GM18858 (cell line): Measurements from ENCODE around the gene KDELR1.

Source experiments
- ATAC-seq: cut with Tn5 transposase; IDR thresholded peaks from one replicate; pipeline ENCODE4 v1.9.1; 2021; ENCODE audit not compliant: unreplicated experiment

Gene KDELR1

GRCh38 chr19:48391100-48392005 is at the start of gene KDELR1:
Gene KDELR1 (minus strand): TSS chr19:48391551. CDS start chr19:48391358, 193 bp downstream.
- ATAC-seq, result no peak

GRCh38 chr19:48436586-48436985 is 45.2 kb upstream of the KDELR1 start:
- no peak for ATAC-seq

GRCh38 chr19:48433337-48433736 is 42.0 kb upstream of the KDELR1 start:
- no peak for ATAC-seq

- ATAC-seq, result no peak
Measured at GRCh38 chr19:48428670-48429069, 37.3 kb upstream of the KDELR1 start.

- no peak for ATAC-seq
Measured at GRCh38 chr19:48424694-48425219, 33.4 kb upstream of the KDELR1 start.

- ATAC-seq, result no peak
Measured at GRCh38 chr19:48421548-48421947, 30.2 kb upstream of the KDELR1 start.

GRCh38 chr19:48419158-48419920 is 28.0 kb upstream of the KDELR1 start:
- no peak for ATAC-seq

- ATAC-seq, result no peak
Measured at GRCh38 chr19:48418317-48419064, 27.1 kb upstream of the KDELR1 start.

GRCh38 chr19:48417421-48417820 is 26.1 kb upstream of the KDELR1 start:
- ATAC-seq, result no peak

- ATAC-seq, result no peak
Measured at GRCh38 chr19:48415806-48416221, 24.5 kb upstream of the KDELR1 start.

GRCh38 chr19:48415395-48415794 is 24.0 kb upstream of the KDELR1 start:
- ATAC-seq, result no peak

- ATAC-seq, result no peak
Measured at GRCh38 chr19:48413879-48414587, 22.7 kb upstream of the KDELR1 start.

- ATAC-seq, result no peak
Measured at GRCh38 chr19:48405850-48406249, 14.5 kb upstream of the KDELR1 start.

GRCh38 chr19:48405010-48405659 is 13.8 kb upstream of the KDELR1 start:
- no peak for ATAC-seq

- no peak for ATAC-seq
Measured at GRCh38 chr19:48403606-48404005, 12.3 kb upstream of the KDELR1 start.

- ATAC-seq, result no peak
Measured at GRCh38 chr19:48401287-48401686, 9.9 kb upstream of the KDELR1 start.

GRCh38 chr19:48400018-48400742 is 8.8 kb upstream of the KDELR1 start:
- ATAC-seq, result no peak

GRCh38 chr19:48398375-48399235 is 7.3 kb upstream of the KDELR1 start:
- ATAC-seq, result no peak

- ATAC-seq, result no peak
Measured at GRCh38 chr19:48398102-48398374, 6.7 kb upstream of the KDELR1 start.
